Suprapubic skin (tissue), 4 donors: ENCODE data around the gene SLC22A16.

Experiments used
- CTCF ChIP-seq, 2 donors: fragments of 200-600 bp in 1 of 2; fragments of 450-650 bp in 1 of 2; sonication (generic) in 1 of 2; IDR thresholded peaks; one replicate each; pipeline ENCODE4 v1.5.1; 2016 to 2019; ENCODE audit warnings: antibody characterized with exemption in 2 of 2, mild to moderate bottlenecking in 1 of 2, moderate library complexity in 1 of 2
- EP300 ChIP-seq: sonication (generic); formaldehyde crosslinking; IDR thresholded peaks from one replicate; pipeline ENCODE4 v1.6.1; 2017; ENCODE audit warnings: antibody characterized with exemption
- POLR2AphosphoS5 ChIP-seq, 3 donors: sonication (generic); formaldehyde crosslinking; IDR thresholded peaks; one replicate each; pipeline ENCODE4 v1.6.1; 2017; ENCODE audit warnings: antibody characterized with exemption in 3 of 3

GRCh38 chr6:110472739-110473138 is 3.7 kb downstream of the SLC22A16 start:
- TF ChIP-seq EP300 (no peak), CTCF (IDR thresholded peaks at IDR 0.05) (no peak), POLR2AphosphoS5 (IDR thresholded peaks at IDR 0.05) (no peak)
